Measurements from ENCODE around the gene VCAN.

- TF ChIP-seq SP1 (IDR thresholded peaks at IDR 0.05) (no peak), CTBP1 (IDR thresholded peaks at IDR 0.05; ENCODE audit: borderline replicate concordance) (no peak), SUZ12 (IDR thresholded peaks at IDR 0.05) (no peak), FOXM1 (IDR thresholded peaks at IDR 0.05; ENCODE audit: borderline replicate concordance) (no peak), BHLHE40 (IDR thresholded peaks at IDR 0.05; ENCODE audit: borderline replicate concordance) (no peak), ARNT (IDR thresholded peaks at IDR 0.05) (no peak), TARDBP (IDR thresholded peaks at IDR 0.05) (no peak), LEF1 (IDR thresholded peaks at IDR 0.05; ENCODE audit: borderline replicate concordance) (no peak), FOXA1 (IDR thresholded peaks at IDR 0.05) (no peak), ZNF384 (IDR thresholded peaks at IDR 0.05) (no peak)
Observed at GRCh38 chr5:83472213-83472507, 616 bp downstream of the VCAN start.
